Adipocyte (in vitro differentiated cells): Measurements from ENCODE around the gene NPAS3.

Source experiments
- DNase-seq: peaks from one replicate; pipeline ENCODE4 v3.0.0-alpha.2; 2015; ENCODE audit warnings: low read depth
- H3K27me3 ChIP-seq: replicated peaks from 2 replicates; pipeline ENCODE4 v1.7.0; 2013; ENCODE audit warnings: mild to moderate bottlenecking, low read length, moderate library complexity; ENCODE audit not compliant: control insufficient read depth, insufficient read depth
- H3K36me3 ChIP-seq: 2 replicates; pipeline ENCODE4 v1.7.0; 2013; ENCODE audit warnings: low read length, mild to moderate bottlenecking, moderate library complexity; ENCODE audit not compliant: control insufficient read depth, insufficient read depth, severe bottlenecking
- H3K4me1 ChIP-seq: 2 replicates; pipeline ENCODE4 v1.7.0; 2013; ENCODE audit warnings: mild to moderate bottlenecking, low read length, moderate library complexity; ENCODE audit not compliant: control insufficient read depth, insufficient read depth
- H3K4me3 ChIP-seq: 2 replicates; pipeline ENCODE4 v1.7.0; 2013; ENCODE audit warnings: mild to moderate bottlenecking, low read length, moderate library complexity
- H3K9ac ChIP-seq: 2 replicates; pipeline ENCODE4 v1.7.0; 2013; ENCODE audit warnings: mild to moderate bottlenecking, low read length, moderate library complexity
- H3K9me3 ChIP-seq: 2 replicates; pipeline ENCODE4 v1.7.0; 2013; ENCODE audit warnings: mild to moderate bottlenecking, low read length, moderate library complexity; ENCODE audit not compliant: control insufficient read depth

NPAS3 gene

DNA sequence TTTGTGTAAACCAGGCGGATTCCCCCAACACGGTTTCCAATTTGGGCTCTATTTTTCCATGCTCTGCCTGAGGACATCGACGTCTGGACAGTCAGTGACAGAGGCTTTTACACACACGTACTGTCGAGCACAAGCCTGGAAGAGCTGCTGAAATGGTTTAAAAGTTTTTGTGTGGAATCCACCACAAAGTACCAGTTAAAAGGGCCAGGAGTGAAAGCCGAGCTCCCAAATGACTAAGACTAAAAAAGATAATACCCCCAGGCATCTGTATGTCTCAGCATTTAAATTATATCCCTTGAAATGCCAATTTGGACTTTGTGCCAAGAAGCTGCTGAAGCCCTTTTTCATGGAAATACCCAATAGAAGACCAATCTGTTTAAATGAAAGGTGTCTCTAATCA, 839.0 kb downstream of the NPAS3 start:
- peak; percentile 23 for DNase-seq
- no peaks in the 10 kb centered on the region for H3K9me3 ChIP-seq
- no peak overlapping the region for H3K4me3 ChIP-seq
- no peaks in the 10 kb centered on the region for H3K27me3 ChIP-seq
- H3K36me3 ChIP-seq = no peaks in the 10 kb centered on the region
- H3K4me1 ChIP-seq = peaks cover 6% of the 10 kb centered on the region
- no peak overlapping the region for H3K9ac ChIP-seq

- H3K4me3 ChIP-seq = no peak overlapping the region
- H3K9me3 ChIP-seq = no peaks in the 10 kb centered on the region
- H3K4me1 ChIP-seq = peaks cover 2% of the 10 kb centered on the region
- no peaks in the 10 kb centered on the region for H3K27me3 ChIP-seq
- no peaks in the 10 kb centered on the region for H3K36me3 ChIP-seq
- DNase-seq = no peak
- H3K9ac ChIP-seq = no peak overlapping the region
Measured at GRCh38 chr14:33780035-33780434, 841.4 kb downstream of the NPAS3 start.

DNA sequence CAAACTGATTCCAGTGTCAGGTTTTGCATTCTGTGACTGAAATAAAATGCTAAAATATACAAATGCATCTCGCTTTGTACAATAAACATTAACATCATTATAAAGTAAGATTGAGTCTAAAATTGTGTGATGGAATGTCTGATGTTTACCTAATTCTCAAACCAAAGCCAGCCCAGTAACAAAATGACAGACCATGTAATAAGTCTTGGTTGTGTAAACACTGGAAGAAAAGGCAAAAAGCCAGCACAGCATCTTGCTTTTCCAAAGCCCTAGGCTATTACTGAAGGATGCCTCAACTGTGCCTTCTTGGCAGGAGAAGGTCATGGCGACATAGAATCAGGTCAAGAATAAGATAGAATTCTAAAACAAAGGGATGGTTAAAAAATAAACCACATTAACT, 842.6 kb downstream of the NPAS3 start:
- Histone ChIP-seq H3K9ac (no peak overlapping the region), H3K4me3 (no peak overlapping the region), H3K36me3 (no peaks in the 10 kb centered on the region), H3K4me1 (no peaks in the 10 kb centered on the region), H3K9me3 (no peaks in the 10 kb centered on the region), H3K27me3 (no peaks in the 10 kb centered on the region)
- DNase-seq = peak; percentile 56

GRCh38 chr14:33782923-33783322, 844.2 kb downstream of the NPAS3 start:
- H3K4me3 ChIP-seq = no peak overlapping the region

GRCh38 chr14:33786091-33786825, 847.6 kb downstream of the NPAS3 start:
- no peak for DNase-seq
- Histone ChIP-seq H3K9me3 (no peaks in the 10 kb centered on the region), H3K9ac (no peak overlapping the region), H3K4me3 (no peak overlapping the region), H3K4me1 (no peaks in the 10 kb centered on the region), H3K36me3 (no peaks in the 10 kb centered on the region), H3K27me3 (no peaks in the 10 kb centered on the region)

More at GRCh38 chr14:33782923-33783322, 844.2 kb downstream of the NPAS3 start:
- DNase-seq = no peak
- no peaks in the 10 kb centered on the region for H3K36me3 ChIP-seq
- no peaks in the 10 kb centered on the region for H3K27me3 ChIP-seq
- no peaks in the 10 kb centered on the region for H3K9me3 ChIP-seq
- no peak overlapping the region for H3K9ac ChIP-seq
- H3K4me1 ChIP-seq = no peaks in the 10 kb centered on the region

DNA sequence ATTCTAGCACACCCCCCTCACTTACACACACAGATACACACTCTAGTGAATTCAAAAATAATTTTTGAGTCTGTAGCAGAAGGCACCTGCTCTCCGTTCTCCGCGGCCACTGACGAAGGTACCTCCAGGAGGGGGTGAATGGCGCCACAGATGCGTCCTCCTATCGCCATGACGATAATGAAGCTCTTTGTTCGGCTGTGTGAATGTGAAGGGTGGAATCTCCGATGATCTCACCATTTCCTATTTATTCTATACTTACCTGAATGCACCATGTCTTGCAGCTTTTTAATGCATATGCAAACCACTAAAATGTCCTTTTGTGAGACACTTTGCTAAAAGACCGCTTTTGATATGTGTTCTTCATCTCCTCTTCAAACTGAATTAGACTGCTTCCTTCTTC, 849.5 kb downstream of the NPAS3 start:
- no peak for DNase-seq
- Histone ChIP-seq H3K27me3 (no peaks in the 10 kb centered on the region), H3K4me3 (no peak overlapping the region), H3K4me1 (no peaks in the 10 kb centered on the region), H3K36me3 (no peaks in the 10 kb centered on the region), H3K9me3 (no peaks in the 10 kb centered on the region), H3K9ac (no peak overlapping the region)

- Histone ChIP-seq H3K4me3 (no peak overlapping the region), H3K4me1 (no peaks in the 10 kb centered on the region), H3K36me3 (no peaks in the 10 kb centered on the region), H3K27me3 (no peaks in the 10 kb centered on the region), H3K9ac (no peak overlapping the region), H3K9me3 (no peaks in the 10 kb centered on the region)
- no peak for DNase-seq
Measured at GRCh38 chr14:33790996-33791395, 852.3 kb downstream of the NPAS3 start.

DNA sequence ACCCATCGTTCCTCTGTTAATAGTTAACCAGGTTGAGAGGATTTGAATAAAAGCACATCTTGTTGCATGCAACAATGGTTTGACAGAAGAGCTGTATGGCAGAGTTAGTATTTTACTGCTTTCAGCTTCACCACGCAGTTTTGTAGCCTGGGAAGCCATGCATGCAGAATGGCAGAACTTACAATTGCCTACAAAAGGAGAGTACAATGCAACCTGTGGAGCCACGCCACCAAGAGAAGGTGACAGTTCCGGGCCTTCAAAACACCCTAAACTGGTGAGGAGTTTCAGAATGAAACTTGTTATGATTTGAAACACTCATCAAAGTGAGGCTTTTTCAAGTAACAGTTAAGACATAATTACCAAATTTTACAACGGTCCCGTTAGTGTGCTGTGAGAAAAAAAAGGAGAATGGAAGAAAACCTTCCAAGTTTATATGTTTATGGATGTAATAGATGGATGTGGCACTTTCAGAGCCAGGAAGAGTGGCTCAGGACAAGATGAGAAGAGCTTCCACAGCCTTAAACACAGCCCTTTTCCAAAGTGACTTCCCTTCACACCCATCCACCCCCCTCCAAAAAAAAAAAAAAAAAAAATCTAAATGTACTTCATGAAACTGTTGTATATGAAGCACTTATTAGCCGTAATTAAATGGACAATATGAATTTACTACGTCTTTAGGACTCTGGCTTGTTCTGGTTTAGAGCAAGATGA, 853.5 kb downstream of the NPAS3 start:
- Histone ChIP-seq H3K36me3 (no peaks in the 10 kb centered on the region), H3K4me1 (no peaks in the 10 kb centered on the region), H3K9me3 (no peaks in the 10 kb centered on the region)

DNA sequence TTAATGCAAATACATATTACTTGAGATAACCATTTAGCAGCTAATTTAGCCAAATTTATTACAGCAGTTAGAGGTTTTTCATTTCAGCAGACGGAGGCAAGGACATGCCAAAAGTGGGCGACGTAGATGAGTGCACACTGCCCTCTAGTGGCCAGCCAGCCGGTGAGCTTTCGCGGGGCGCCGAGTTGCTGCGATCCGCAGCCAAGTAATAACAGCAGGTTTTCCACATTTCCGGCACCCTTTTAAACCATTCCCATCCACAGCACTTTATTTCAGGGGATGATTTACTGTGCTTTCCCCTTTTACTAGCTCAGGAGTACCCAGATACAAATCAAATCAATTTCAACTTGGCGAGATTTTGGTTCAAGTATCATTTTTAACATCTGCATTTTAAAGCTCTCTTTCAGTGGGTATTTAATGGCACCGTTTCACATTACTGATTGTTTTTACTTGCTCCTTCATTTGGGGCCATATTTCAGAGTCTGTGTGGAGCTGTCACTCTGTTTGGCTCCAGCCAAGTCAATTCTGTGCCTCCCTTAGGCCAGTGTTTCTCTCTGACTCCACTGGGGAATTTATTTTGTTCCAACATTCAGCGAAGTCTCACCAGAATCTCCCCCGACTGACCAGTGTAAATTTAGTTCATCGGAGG, 854.2 kb downstream of the NPAS3 start:
- Histone ChIP-seq H3K36me3 (no peaks in the 10 kb centered on the region), H3K4me3 (peak overlapping the region; percentile 67), H3K27me3 (no peaks in the 10 kb centered on the region), H3K9ac (no peak overlapping the region), H3K4me1 (no peaks in the 10 kb centered on the region), H3K9me3 (no peaks in the 10 kb centered on the region)
- peak; percentile 92 for DNase-seq

More for the DNA sequence above, 853.5 kb downstream of the NPAS3 start:
- H3K9ac ChIP-seq = no peak overlapping the region
- DNase-seq = no peak
- H3K27me3 ChIP-seq = no peaks in the 10 kb centered on the region
- no peak overlapping the region for H3K4me3 ChIP-seq

DNA sequence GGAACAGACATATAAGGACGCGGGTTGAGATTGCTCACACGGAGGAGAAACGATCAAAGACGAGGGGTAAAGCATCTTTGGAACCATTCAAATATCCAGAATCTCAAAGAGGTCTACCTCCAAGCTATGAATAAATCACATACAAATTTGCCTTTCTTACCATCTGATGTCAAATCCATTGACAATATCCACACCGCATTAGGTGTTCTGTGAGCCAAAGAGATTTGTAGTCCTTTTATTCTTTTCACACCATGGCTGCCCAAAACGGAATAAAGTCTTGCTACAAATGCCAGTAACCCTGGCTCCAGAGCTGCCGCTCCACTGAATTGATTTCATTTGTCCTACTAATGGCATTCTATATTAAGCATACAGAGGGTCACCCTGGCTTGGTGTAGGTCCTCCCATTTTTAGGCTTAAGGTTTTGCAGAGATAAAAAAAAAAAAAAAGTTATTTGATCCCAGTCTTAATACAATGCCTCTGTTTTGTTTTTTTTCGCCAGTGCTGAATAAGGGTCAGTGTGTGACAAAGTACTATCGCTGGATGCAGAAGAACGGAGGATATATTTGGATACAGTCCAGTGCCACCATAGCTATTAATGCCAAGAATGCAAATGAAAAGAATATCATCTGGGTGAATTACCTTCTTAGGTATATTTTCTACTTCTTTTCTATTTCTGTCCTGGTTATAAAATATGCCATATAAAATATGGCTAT, 854.9 kb downstream of the NPAS3 start:
- Histone ChIP-seq H3K4me1 (no peaks in the 10 kb centered on the region), H3K9me3 (no peaks in the 10 kb centered on the region), H3K9ac (no peak overlapping the region), H3K36me3 (no peaks in the 10 kb centered on the region), H3K4me3 (peak overlapping the region; percentile 67), H3K27me3 (no peaks in the 10 kb centered on the region)
- no peak for DNase-seq

DNA sequence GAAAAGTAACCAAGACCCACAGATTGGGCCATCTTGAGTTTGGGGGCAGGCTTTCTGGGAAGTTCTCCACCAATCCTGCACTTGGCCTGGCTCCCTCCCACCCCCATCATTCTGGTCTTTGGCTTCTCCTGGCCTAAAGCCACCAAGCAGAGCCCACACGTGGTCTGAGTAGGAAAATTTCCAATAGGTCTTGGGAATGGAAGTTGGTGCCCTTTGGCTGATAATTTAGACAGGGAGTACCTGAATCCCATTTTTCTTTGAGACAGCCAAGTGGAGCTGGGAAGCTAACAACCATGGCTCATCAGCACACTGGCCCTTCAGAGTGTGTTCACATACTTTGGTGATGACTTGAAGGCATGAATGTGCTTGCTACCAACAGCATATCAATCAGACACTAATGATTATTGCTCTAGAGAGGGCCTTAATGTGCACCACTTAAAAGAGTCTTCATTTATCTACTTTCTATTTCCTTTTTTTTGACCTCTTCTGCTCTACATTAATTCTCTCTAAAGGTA, 856.2 kb downstream of the NPAS3 start:
- no peaks in the 10 kb centered on the region for H3K36me3 ChIP-seq
- no peaks in the 10 kb centered on the region for H3K9me3 ChIP-seq
- no peak overlapping the region for H3K9ac ChIP-seq
- H3K4me3 ChIP-seq = no peak overlapping the region
- DNase-seq = no peak
- H3K4me1 ChIP-seq = no peaks in the 10 kb centered on the region
- H3K27me3 ChIP-seq = peaks cover 9% of the 10 kb centered on the region
